GM18907 (cell line): ENCODE results near the gene CAMK2N1.

Source experiments
- ATAC-seq: cut with Tn5 transposase; IDR thresholded peaks from one replicate; pipeline ENCODE4 v1.9.1; 2021; ENCODE audit warnings: mild to moderate bottlenecking, moderate library complexity; ENCODE audit not compliant: unreplicated experiment

The CAMK2N1 gene

DNA sequence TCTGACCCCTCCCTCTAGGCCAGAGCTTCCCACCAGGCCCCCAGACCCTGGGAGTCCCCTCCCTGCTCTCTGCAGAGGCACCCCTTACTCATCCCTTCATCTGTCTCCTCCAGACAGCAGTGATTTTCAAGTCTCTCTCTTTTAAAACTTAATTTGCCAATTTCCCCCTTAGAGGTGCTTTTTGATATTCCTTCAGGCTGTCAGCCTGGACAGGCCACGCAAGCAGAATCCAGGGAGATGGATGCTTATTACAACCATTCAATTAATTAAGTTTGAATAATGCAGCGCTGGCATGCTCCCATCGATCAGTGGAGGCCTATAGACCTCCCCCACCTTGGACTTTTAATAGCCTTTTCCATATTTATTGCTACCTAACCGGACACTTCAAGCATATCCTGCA lies 6.2 kb downstream of the CAMK2N1 start:
- ATAC-seq: no peak

DNA sequence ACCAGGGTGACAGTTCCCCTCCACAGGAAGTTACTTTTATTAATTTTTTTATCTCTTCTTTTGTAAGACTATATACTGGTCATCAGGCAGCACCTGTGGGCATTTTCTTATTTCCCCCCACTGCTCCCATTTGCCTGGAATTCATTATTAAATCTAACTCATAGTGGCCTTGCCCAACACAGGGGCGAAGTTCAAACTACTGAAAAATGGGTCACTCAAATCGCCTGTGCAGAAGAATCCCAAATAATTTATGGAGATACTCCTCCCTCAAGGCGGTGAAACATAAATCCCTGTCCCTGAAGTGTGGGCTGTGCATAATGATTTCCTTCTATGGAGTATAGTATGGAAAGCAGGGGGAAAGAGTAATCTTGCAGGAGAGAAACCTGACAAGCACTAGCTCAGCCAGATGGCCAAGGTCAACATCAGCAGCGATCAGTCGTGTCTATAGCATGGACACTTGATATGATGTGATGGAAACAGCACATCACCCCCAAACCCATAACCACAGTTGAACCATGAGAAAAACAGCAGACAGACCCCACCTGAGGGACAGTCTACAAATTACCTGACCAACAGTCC lies 7.9 kb downstream of the CAMK2N1 start:
- no peak for ATAC-seq

DNA sequence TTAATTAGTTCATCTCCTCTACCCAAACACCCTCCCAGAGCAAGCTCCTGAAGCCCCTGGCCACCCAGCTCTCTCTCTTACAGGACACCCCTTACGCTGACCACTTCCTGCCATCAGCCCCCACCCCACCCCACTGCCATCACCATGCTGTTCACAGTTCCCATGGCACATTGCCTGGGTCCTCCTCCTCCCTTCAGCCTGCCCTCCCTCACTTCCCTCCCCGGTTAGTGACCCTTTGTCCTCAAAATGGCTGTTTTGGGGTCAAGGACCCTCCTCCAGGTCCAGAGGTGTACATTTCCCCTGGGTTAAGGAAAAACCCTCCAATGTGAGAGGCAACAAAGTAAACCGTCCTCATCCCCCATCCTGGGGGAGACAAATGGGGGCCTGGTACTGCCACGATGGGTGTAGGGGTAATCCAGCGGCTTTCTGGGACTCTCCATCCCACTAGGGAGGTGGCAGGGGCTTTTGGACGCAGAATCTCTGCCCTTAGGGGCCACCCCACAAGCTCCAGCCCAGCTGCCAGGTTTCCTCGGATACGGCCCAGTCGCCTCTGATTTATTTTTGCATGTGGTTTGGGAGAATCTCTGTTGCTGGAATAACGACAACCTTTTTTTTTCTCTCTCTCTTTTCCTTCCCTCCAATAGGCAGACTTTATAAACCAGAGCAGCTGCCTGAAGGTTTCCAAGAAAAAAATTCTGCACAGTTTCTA lies 8.5 kb downstream of the CAMK2N1 start:
- ATAC-seq: no peak

DNA sequence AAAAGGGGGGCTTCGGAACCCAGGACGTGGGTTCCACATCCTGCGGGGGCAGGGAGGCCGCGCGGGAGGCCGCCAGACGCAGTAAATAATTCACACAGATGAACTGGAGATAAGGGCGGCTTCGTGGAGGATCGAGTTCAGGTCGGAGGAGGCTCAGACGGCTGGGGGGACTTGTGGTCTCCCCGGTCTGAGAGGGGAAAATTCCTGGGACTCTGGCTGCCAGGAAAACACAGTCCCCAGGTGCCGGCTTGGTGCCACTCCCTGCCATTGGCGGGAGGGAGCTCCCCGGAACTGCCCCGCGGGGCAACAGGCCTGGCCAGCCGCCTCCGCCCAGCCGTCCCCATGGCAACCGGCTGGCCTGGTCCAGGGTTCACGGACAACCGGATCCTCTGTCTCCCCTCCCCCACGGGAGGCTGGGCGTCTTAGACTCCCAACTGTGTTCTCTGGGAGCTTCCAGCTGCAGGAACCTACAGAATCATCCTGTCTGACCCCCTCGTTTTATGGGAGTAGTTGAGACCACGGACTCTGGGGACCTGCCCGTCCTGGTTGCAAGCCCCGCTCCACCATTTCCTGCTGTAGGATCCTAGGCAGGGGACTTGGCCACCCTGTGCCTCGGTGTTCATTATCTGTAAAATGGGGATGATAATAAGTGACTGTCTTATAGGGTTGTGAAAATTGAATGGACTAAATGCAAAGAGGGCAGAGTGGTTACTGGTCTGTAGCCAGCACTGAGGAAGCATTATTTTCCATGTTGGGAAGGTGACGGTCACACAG lies 9.6 kb downstream of the CAMK2N1 start:
- ATAC-seq: no peak

DNA sequence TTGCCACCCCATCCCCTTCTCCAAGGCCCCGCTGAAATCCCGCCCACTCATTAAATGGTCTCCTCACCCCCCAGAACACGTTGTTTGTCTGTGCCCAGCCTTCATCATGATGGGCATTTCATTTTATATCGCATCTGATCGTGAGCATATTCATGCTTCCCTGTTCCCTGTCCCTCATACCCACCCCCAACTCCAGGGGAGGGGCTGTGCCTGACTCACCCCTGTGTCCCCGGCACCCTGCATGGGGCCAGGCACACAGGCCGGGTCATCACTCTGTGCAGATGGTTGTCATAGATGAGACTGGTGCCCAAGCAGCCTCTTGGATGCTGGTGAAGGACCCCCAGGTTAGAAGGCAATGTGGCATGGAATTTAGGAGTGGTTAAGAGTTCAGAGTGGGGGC lies 11.0 kb downstream of the CAMK2N1 start:
- ATAC-seq: no peak

DNA sequence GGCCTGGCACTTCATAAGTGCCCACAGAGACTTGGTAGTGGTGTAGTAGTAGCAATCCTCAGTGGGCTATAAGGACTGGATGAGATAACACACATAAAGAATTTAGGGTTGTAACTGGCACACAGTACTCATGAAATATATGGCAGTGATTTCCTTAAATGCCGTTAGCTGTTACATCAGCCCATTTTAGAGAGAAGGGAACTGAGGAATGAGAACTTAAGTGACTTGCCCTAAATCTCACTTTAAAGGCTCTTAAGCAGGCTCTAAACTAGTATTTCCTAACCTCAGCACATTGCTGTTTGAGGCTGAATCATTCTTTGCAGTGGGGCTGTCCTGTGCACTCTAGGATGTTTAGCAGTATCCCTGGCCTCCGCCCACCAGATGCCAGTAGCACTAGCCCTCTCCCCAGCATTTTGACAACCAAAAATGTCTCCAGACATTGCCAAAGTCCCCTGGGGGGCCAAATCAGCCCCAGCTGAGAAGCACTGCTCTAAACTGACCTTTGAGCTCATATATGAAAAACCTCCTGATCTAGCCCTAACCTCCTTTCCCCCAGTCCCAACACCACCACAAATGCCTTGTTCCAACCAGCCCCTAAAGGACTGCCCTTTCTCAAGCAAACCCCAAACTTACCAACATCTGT lies 11.6 kb downstream of the CAMK2N1 start:
- ATAC-seq: no peak

DNA sequence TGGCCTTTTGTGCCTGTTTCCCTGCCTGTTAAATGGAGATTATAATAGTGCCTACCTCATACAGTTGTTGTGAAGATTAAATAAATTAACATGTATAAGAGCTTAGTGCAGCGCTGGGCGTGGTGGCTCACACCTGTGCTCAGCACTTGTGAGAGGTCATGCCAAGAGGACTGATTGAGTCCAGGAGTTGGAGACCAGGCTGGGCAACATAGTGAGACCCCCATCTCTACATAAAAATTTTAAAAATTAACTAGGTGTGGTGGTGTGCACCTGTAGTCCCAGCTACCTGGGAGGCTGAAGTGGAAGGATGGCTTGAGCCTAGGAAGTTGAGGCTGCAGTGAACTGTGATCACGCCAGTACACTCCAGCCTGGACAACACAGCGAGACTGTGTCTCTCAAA lies 12.1 kb downstream of the CAMK2N1 start:
- ATAC-seq: no peak

DNA sequence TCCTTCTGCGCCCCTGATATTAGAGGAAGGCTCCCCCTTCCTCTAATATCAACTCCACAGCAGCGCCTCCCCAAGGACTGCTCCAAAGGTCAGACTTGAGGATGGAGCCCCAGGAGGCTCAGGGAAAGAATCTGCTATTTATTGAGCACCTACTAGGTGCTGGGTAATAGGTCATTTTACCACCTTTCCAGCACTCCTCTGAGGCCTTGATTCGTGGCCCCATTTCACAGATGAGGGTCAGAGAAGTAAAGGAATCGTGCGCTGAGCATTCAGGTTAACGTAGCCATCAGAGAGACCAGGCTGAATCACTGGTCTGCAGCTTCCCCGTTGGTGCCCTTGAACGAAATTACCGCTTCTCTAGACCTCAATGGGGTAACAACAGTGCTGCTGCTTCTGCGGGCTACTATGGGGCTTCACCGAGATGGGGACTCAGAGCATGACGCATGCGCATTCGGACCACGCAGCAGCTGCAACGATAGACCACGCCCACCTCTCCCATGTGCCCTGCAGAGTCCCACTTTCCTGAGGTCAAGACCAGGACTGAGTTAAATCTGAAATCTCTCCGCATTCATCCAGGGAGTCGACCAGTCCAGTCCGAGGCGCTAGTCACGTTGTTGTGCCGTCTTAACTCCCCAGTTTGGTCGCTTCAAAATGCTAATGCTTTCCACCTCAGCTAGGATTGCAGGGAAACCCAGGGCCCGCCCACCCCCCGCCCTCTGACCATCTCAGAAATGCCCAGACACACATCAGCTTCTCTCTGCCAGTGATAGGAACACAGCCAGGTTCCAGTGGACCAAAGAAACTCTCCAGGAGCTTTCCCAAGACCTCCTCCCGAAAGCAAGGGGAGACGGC lies 12.9 kb downstream of the CAMK2N1 start:
- no peak for ATAC-seq

DNA sequence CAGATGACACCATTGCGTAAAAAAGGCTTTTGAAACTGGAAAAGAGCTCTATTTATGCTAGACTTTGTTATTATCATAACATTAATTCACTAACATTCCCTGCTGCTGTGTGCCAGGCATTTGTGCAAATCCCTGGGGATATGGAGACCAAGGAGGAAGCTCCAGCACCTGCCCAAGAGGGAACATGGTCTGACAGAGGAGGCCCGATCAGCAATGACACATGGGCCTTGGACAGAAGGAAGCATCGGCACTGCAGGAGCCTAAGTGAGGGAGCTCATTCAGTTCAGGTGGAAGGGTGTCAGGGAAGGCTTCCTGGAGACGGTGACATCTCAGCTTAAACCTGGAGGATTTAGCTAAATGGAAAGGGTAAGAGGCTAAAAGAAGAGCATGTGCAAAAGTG lies 13.9 kb downstream of the CAMK2N1 start:
- no peak for ATAC-seq

DNA sequence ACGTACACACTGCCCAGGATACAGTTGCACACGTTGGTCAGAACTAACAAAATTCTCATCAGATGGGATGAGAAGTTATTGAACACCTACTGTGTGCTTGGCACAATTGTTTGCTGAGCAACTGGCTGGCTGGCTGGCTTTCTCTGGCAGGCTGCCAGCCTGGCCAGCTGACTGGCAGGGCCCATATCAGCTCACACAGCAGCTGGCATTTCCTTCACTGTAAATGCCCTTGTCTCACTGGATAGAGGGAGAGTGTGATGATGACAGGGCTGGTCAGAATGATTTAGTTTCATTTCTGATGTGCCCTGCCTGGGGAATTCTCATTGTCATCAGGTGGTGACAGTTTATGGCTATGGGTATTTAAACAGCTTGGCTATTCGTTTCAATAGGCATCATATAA lies 15.8 kb downstream of the CAMK2N1 start:
- ATAC-seq: no peak

DNA sequence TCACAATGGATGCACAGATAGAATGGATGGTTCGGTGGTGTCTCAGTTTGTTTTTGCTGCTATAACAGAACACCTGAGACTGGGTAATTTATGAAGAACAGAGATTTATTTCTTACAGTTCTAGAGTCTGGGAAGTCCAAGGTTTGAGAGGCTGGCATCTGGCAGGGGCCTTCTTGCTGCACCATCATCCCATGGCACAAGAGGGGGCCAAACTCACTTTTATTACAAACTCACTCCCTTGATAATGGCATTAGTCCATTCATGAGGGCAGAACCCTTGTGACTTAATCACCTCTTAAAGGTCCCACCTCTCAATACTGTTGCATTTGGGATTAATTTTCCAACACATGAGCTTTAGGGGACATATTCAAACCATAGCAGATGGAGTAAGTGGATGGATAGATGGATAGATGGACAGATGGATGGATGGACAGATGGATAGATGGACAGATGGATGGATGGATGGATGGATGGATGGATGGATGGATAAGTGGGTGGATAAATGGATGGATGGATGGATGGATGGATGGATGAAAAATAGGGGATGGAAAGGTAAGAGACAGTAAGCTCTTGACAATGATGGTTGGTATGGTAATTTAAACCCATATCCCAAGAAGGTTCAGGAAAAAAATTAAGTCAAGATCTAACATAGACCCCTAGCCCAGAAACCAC lies 16.5 kb downstream of the CAMK2N1 start:
- no peak for ATAC-seq

DNA sequence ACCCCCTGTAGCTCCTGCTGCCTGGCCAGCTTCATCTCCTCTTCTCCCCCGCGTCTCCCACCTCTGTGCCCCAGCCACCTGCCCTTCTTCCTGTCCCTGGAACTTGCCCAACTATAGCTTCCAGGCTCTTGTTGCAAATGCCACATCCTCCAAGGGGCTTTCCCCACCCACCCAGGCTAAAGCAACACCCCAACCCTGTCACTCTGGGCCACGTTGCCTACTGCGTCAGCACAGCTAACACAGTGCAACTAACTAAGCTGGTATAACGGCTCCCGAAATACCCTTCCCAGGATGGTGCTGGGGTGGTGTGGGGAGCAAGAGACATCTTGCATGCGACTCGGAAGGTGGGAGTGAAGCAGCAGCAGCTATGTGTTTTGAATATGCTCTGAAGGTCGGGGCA lies 19.7 kb downstream of the CAMK2N1 start:
- no peak for ATAC-seq

DNA sequence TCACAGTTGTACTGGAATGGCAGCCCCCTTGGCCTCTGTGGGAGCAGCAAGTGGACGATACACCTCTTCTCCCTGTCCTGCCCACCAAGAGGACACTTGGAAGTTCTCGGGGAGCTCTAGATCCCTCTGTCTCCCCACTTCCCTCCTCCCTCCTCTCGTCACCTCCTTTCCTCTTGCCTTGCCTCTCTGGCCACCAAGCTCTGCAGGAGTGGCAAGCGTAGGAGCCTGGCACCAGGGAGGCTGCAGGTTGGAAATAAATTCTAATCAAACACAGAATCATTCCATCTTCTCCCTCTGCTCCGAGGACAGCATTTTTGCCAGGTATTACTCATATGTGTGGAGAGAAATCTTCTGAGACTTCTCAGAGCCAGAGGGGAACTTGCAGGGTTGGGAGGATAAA lies 20.8 kb downstream of the CAMK2N1 start:
- ATAC-seq: no peak

DNA sequence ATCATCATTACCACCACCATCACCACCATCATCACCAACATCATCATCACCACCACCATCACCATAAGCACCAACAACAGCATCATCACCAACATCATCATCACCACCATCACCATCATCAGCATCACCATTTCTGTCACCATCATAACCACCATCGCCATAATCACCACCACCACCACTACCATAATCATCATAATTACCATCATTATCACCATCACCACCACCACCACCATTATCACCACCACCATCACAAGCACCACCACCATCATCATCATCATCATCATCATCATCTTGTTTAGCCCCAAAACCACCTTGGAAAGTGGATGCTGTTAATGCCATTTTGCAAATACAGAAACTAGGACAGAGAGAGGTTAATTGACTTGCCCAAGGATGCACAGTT lies 22.5 kb downstream of the CAMK2N1 start:
- no peak for ATAC-seq

DNA sequence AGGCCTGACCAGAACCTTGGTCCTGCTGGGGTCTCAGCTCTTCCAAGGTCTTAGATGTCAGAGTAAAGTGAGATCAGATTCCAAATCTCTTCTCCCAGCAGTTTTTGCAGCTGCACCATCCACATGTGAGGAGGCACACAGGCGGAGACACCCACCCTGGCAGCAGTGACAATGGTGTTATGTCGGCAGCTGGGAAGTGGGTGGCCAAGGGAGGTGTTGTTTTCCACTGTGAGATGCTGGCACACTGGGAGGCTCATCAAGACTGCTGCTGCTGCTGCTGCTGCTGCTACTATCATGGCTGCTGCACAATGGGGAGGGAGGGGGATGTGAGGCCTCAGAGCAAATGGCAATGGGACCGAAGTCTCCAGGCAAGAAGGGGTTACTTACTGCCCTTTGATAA lies 23.6 kb downstream of the CAMK2N1 start:
- no peak for ATAC-seq

DNA sequence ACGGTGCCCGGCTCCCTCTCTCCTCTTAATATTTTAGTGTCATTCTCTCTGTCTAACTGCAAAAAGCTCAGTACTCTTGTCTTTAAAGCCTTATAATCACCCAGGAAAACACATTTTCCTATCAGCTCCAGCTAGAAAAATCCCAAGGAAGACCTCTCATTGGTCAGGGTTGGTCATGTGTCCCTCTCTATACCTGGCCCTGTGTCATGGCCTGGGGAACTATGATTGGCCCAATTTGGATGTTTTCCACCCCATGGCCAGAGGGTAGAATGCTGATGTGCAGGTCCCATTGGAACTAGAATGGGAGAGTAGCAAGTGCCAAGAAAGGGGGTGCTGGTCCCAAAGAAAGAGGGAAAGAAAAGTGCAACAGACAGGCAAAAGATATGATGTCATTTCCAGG lies 27.3 kb downstream of the CAMK2N1 start:
- ATAC-seq: no peak

DNA sequence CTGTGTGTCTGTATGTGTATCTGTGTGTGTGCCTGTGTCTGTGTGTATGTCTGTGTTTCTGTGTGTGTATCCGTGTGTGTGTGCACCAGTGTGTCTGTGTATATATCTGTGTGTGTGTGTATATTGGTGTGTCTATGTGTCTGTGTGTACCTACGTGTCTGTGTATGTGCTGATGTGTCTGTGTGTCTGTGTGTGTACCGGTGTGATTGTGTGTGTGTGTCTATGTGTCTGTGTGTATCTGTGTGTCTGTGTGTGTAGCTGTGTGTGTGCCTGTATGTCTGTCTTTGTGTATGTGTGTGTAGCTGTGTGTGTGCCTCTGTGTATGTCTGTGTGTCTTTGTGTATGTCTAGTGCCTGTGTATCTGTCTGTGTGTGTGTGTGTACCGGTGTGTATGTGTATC lies 32.0 kb downstream of the CAMK2N1 start:
- ATAC-seq: no peak

DNA sequence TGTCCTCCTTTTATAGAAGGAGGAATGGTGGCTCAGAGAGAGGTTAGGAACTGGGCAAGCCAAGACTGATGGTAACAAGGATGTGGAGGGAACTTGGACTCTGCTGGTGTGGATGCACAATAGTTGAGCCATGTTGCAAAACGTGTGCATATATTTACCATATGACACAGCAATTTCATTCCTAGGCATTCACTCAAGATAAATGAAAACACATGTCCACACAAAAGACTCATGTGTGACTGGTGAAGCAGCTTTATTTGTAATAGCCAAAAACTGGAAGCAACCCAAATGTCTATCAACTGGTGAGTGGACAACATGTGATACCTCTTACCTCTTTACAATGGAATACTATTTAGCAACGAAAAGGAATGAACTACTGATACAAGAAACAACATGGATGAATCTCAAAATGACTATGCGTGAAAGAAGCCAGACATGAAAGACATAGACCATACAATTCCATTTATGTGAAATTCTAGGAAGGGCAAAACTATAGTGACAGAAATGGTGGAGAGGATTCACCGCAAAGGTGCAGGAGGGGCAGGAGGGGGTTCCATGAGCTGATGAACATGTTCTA lies 36.2 kb downstream of the CAMK2N1 start:
- ATAC-seq: no peak

DNA sequence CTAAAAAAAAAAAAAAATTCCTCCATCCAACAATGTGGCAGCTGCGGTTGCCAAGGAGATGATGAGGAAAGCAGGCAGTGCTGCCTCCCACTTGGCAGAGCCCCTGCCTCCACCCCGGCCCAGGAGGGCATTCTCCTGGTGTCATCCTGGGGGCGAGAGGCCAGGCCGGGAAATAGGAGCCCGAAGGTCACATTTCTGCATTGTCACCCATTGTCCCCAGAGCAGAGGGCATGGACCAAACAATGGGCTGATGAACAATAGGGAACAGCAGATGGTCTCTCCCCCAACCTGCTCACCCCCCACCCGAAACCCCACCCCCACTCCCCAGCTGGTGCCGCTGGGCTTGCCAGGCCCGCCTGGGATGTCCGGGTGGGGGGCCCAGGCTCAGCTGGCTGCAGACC lies 37.3 kb downstream of the CAMK2N1 start:
- ATAC-seq: no peak

DNA sequence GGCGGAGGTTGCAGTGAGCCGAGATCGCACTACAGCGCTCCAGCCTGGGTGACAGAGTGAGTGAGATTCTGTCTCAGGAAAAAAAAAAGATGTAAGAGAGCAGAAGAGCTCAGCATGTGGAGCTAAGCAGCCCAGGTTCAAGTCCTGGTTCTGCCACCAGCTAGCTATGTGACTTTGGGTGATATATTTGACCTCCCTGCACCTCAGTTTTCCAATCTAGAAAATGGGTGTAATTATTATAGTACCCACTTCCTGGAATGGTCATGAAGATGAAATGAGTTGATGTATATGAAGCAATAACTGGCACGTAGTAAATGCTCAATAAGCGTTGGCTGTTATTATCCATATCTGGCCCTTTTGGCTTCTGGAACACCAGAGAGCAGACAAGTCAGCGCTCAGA lies 38.2 kb downstream of the CAMK2N1 start:
- no peak for ATAC-seq
